Keratinocyte (primary cell): Measurements from ENCODE around the gene TEDC2.

Experiments
- CTCF ChIP-seq, 3 experiments: IDR thresholded peaks in 1 of 3; conservative IDR thresholded peaks in 1 of 3; optimal IDR thresholded peaks in 1 of 3; 2 replicates in 2 of 3; 3 replicates in 1 of 3; pipeline versions ENCODE3 to v1.5.1; 2011; ENCODE audit warnings: low read length in 3 of 3, mild to moderate bottlenecking in 3 of 3, moderate library complexity in 2 of 3, control low read depth in 1 of 3, inconsistent platforms in 1 of 3; ENCODE audit not compliant: insufficient read depth in 2 of 3; ENCODE audit errors: extremely low read depth in 1 of 3
- EZH2 ChIP-seq: IDR thresholded peaks from one replicate; pipeline ENCODE4 v1.6.1; 2012; ENCODE audit warnings: inconsistent platforms, mild to moderate bottlenecking, low read length, moderate library complexity

DNA sequence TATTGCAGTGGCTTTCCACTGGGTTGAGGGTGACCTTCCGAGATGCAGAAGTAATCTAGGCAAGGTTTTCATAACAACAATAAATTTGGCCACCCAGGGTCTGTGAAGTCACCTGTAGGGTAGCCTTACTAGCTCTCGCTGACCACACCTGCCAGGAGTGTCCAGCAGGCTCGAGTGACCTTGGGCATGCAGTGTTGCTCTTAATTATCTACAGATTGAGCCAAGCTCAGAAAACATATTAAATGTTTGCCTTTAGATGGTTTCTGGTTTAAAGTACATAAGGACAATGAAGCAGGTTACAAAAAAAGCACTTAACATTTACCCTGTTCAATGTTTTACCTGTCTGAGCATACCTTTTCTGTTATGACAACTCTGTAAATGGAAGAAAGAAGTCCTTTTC lies 16.8 kb downstream of the TEDC2 start:
- TF ChIP-seq CTCF (optimal IDR thresholded peaks at IDR 0.05 in 1 of 3, IDR thresholded peaks at IDR 0.05 in 1 of 3, conservative IDR thresholded peaks at IDR 0.05 in 1 of 3; ENCODE audit: extremely low read depth in 1 of 3, insufficient read depth in 2 of 3, low read length in 3 of 3), result no peak
- TF ChIP-seq EZH2, result no peak
